Measurements from ENCODE around the gene LRCH4.

LRCH4 gene

GRCh38 chr7:100572949-100573675 lies 12.8 kb downstream of the LRCH4 start:
- Mint-ChIP-seq H3K27ac (no peak overlapping the region), H3K4me3 (no peak overlapping the region), H3K27me3 (ENCODE audit: low read depth, poor library complexity) (peaks cover 3% of the 10 kb centered on the region), H3K36me3 (ENCODE audit: low read depth) (peaks cover 11% of the 10 kb centered on the region), H3K9me3 (no peaks in the 10 kb centered on the region), H3K4me1 (peaks cover 38% of the 10 kb centered on the region)
- no peak for TF ChIP-seq CTCF (IDR thresholded peaks at IDR 0.05)
- DNase-seq = no peak

DNA sequence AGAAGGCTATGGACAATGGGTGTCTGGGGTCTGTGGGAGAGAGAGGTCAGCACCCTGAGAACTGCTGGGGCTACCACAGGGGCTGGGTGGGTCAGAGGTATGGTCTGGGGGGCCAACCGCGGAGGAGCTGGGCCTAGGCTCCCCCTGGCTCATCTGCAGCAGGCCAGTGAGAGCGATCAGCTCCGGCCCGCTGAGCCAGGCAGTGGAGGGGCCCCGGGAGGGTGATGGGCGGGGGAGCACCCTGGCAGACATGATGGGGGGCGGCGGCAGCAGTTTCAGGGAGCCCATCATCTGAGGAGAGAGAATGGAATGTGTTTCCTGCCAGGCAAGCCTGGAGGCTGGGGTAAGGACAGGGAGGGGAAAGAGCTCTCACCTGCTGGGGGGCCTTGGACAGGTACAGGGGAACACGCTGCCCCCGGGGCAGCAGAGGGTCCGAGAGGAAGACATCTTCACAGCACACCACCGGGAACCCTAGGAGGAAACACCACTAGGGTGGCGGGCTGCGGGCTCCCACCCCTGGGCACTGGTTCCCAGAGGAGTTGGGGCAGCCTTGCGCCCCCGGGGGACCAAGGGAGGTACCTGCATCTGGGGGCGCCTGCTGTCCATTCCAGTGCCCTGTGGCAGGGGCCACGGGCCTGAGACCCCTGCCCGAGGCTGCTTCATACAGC lies 13.5 kb downstream of the LRCH4 start:
- peaks cover 3% of the 10 kb centered on the region for H3K27me3 Mint-ChIP-seq (ENCODE audit: low read depth, poor library complexity)
- H3K9me3 Mint-ChIP-seq = no peaks in the 10 kb centered on the region
- no peak for TF ChIP-seq CTCF (IDR thresholded peaks at IDR 0.05)
- peaks cover 45% of the 10 kb centered on the region for H3K4me1 Mint-ChIP-seq
- H3K4me3 Mint-ChIP-seq = peak overlapping the region; percentile 29
- peaks cover 11% of the 10 kb centered on the region for H3K36me3 Mint-ChIP-seq (ENCODE audit: low read depth)
- peak overlapping the region; percentile 28 for H3K27ac Mint-ChIP-seq
- no peak for DNase-seq

DNA sequence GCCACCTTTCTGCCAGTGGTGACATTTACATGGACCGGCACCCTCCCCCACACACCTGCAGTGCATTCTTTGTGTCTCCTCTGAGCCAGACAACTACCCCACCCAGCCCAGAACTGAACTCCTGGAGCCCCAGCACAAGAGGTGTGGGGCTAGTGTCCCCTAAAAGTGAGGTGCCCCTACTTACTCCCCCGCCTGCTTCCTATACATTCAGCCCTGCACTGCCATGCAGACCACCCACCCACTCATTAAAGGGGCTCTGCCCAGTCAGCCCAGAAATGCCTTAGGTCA lies 14.2 kb downstream of the LRCH4 start:
- Mint-ChIP-seq H3K27ac (peak overlapping the region; percentile 28), H3K9me3 (no peaks in the 10 kb centered on the region), H3K36me3 (ENCODE audit: low read depth) (peaks cover 11% of the 10 kb centered on the region)

DNA sequence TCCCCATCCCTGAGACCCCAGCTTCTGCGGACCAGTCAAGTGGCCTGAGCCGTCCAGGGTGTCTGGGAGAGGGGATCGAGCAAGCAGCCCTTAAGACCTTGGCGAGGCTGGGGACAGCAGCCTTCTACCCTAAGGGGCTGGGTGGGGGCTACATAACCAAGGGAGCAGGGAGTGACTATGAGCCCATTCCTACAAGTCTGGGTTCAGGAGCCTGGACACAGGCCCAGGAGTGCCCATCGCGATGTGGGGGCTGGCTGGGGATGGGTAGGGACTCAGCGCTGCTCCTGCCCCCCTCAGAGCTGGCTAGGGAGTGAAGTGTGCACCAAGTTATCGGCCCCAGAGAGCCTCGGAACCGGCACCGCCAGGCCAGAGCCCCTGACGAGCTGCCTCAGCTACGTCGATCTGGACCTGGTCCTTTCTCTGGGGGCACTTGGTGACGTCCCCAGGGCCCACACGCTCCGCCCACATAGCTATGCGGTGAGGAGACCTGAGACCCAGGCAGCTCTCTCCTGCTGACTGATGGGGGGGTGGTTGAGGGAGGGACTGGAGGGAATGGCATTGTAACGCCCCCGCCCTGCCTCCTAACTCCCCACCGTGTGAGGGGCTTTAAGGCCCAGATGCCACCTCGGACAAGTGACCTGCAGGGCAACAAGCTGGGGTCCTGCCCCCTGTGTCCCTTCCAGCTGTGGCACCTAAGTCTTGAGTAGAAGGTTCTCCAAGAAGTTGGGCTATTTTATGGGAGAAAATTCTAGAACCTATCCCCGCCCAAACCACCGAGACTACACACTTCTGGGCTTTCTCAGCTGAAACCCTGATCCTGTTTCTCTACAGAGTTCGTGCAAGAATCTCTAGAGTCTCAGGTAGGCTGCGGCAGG lies 14.7 kb downstream of the LRCH4 start:
- H3K9me3 Mint-ChIP-seq = no peaks in the 10 kb centered on the region
- peak; percentile 51 for DNase-seq
- no peak for TF ChIP-seq CTCF (IDR thresholded peaks at IDR 0.05)
- peaks cover 7% of the 10 kb centered on the region for H3K27me3 Mint-ChIP-seq (ENCODE audit: low read depth, poor library complexity)
- peaks cover 7% of the 10 kb centered on the region for H3K36me3 Mint-ChIP-seq (ENCODE audit: low read depth)
- H3K4me1 Mint-ChIP-seq = peaks cover 58% of the 10 kb centered on the region
- no peak overlapping the region for H3K4me3 Mint-ChIP-seq
- no peak overlapping the region for H3K27ac Mint-ChIP-seq

More for the DNA sequence above, 14.2 kb downstream of the LRCH4 start:
- Mint-ChIP-seq H3K27me3 (ENCODE audit: low read depth, poor library complexity) (peaks cover 4% of the 10 kb centered on the region), H3K4me1 (peaks cover 52% of the 10 kb centered on the region), H3K4me3 (peak overlapping the region; percentile 29)
- no peak for DNase-seq
- no peak for TF ChIP-seq CTCF (IDR thresholded peaks at IDR 0.05)

- Mint-ChIP-seq H3K27me3 (ENCODE audit: low read depth, poor library complexity) (peaks cover 7% of the 10 kb centered on the region), H3K27ac (no peak overlapping the region), H3K36me3 (ENCODE audit: low read depth) (no peaks in the 10 kb centered on the region), H3K4me1 (peaks cover 72% of the 10 kb centered on the region), H3K4me3 (peak overlapping the region; percentile 64), H3K9me3 (no peaks in the 10 kb centered on the region)
- peak; percentile 68 for DNase-seq
- TF ChIP-seq CTCF (IDR thresholded peaks at IDR 0.05) = peak; percentile 39
These were observed 16.8 kb downstream of the LRCH4 start for GRCh38 chr7:100568896-100569844.

All from nephron progenitor cell (in vitro differentiated cells).